ENCODE results near the gene CSF2. TPM values are rescaled to one million over a fixed set of nuclear protein-coding genes. Genes with fewer than 3 reads are reported as not detected.
A peak's percentile ranks its signal among the peaks of the same experiment; 100 is the strongest.

Gene CSF2
- not detected in 2 replicates for total RNA-seq (2016; rRNA removed; fragmentation: Illumina TruSeq; extraction: Trizol)
- not detected in 2 replicates for total RNA-seq (2016; cell fraction: cytosol; rRNA removed; fragmentation: Illumina TruSeq; extraction: Trizol; ENCODE audit: low read depth)
- total RNA-seq (2016; cell fraction: insoluble cytoplasmic fraction; rRNA removed; fragmentation: Illumina TruSeq; extraction: Trizol), result not detected in 2 replicates
- total RNA-seq (2016; cell fraction: membrane; rRNA removed; fragmentation: Illumina TruSeq; extraction: Trizol), result not detected in 2 replicates
- total RNA-seq (2016; cell fraction: nucleus; rRNA removed; fragmentation: Illumina TruSeq; extraction: Trizol), result not detected in 2 replicates
- polyA plus RNA-seq (2011; rRNA removed), result not detected in 2 replicates
- polyA plus RNA-seq (2011; cell fraction: cytosol; rRNA removed), result not detected in 2 replicates
- polyA plus RNA-seq (2011; cell fraction: nucleus; rRNA removed), result not detected in 2 replicates
- not detected in 2 replicates for polyA plus RNA-seq (2012)
- polyA plus RNA-seq (2016; cell fraction: cytosol; fragmentation: Illumina TruSeq; extraction: Trizol; ENCODE audit: low read depth), result not detected in 2 replicates
- not detected in 2 replicates for polyA plus RNA-seq (2016; cell fraction: insoluble cytoplasmic fraction; fragmentation: Illumina TruSeq; extraction: Trizol; ENCODE audit: low read depth)
- not detected in 2 replicates for polyA plus RNA-seq (2016; cell fraction: membrane; fragmentation: Illumina TruSeq; extraction: Trizol; ENCODE audit: low read depth)
- not detected in 2 replicates for polyA plus RNA-seq (2016; cell fraction: nucleus; fragmentation: Illumina TruSeq; extraction: Trizol; ENCODE audit: insufficient read depth, low read depth)
- polyA minus RNA-seq (2011; rRNA and poly(A)+ RNA removed; ENCODE audit: low replicate concordance), result not detected in 2 replicates
- not detected in 2 replicates for polyA minus RNA-seq (2011; cell fraction: cytosol; rRNA and poly(A)+ RNA removed)
- not detected in 2 replicates for polyA minus RNA-seq (2011; cell fraction: nucleus; rRNA and poly(A)+ RNA removed)
- not detected for Bru-seq, nascent RNA
- BruChase-seq, experiment 1, labeled RNA remaining after a 6-hour chase, result not detected
- BruChase-seq, experiment 2, labeled RNA remaining after a 2-hour chase, result percentile 17 among the genes with signal in this experiment
- long read RNA-seq, experiment 1, result 0 reads
- long read RNA-seq, experiment 2, result 0 reads

DNA sequence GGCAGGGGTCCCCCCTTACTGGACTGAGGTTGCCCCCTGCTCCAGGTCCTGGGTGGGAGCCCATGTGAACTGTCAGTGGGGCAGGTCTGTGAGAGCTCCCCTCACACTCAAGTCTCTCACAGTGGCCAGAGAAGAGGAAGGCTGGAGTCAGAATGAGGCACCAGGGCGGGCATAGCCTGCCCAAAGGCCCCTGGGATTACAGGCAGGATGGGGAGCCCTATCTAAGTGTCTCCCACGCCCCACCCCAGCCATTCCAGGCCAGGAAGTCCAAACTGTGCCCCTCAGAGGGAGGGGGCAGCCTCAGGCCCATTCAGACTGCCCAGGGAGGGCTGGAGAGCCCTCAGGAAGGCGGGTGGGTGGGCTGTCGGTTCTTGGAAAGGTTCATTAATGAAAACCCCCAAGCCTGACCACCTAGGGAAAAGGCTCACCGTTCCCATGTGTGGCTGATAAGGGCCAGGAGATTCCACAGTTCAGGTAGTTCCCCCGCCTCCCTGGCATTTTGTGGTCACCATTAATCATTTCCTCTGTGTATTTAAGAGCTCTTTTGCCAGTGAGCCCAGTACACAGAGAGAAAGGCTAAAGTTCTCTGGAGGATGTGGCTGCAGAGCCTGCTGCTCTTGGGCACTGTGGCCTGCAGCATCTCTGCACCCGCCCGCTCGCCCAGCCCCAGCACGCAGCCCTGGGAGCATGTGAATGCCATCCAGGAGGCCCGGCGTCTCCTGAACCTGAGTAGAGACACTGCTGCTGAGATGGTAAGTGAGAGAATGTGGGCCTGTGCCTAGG lies at the start of gene CSF2:
TSS of gene CSF2 (plus strand) at position 559 of the 783 bp plus-strand sequence. CDS start at position 594, 35 bp downstream.
- POLR2A ChIA-PET, result no interaction called here
- Histone ChIP-seq H3K9me3 (ENCODE audit: low read length) (no peaks in the 10 kb centered on the region), H3K9ac (ENCODE audit: insufficient read depth, low read depth, low read length) (no peak within 1 kb of the TSS), H3K27ac (ENCODE audit: extremely low read length, insufficient read depth, low read length) (no peak within 1 kb of the TSS), H3K27me3 (ENCODE audit: control insufficient read depth in 1 of 2, insufficient read depth in 2 of 2, low read length in 2 of 2) (peaks cover 5 to 39% of the 10 kb centered on the region in 2 experiments; a peak in 3 of 5 replicates), H3K79me2 (ENCODE audit: insufficient read depth, low read length) (no peaks in the 10 kb centered on the region), H3K4me3 (replicated peaks in 1 of 3; ENCODE audit: insufficient read depth in 1 of 3, low read depth in 2 of 3, low read length in 3 of 3) (no peak within 1 kb of the TSS), H2AFZ (ENCODE audit: low read length) (no peak within 1 kb of the TSS), H3K4me2 (ENCODE audit: low read depth, low read length) (0 out of 2 replicates have a peak within 1 kb of the TSS, but pooled peaks have one; percentile 29), H4K20me1 (ENCODE audit: insufficient read depth, low read length) (no peaks in the 10 kb centered on the region), H3K4me1 (ENCODE audit: insufficient read depth, low read length) (peaks cover 36% of the 10 kb centered on the region), H3K36me3 (replicated peaks in 1 of 2; ENCODE audit: control insufficient read depth in 1 of 2, insufficient read depth in 2 of 2, low read length in 2 of 2) (no peaks in the 10 kb centered on the region)
- 10% methylated on average over 12 of the region's 12 CpGs for WGBS (ENCODE audit: low lambda C conversion rate)
- no peak for FAIRE-seq
- intact Hi-C loops (cut with micrococcal nuclease; ENCODE audit: unreplicated experiment), result no loop called here
- DNase-seq (ENCODE audit: low spot score), result peak; percentile 45
- CTCF ChIA-PET (ENCODE audit: low intra/inter-chr PET ratio, low total read pairs), result no interaction called here
- peak; percentile 61 for ATAC-seq
- BruUV-seq (replicated peaks), result no TSS peak
- in situ Hi-C loops (cut with HindIII; ENCODE audit: extremely low pct_ligation_motif_present, low pct_unique_long_range_greater_than_20kb), result no loop called here
- no peak for TF ChIP-seq ZBTB26 (CRISPR knock-in tag; IDR thresholded peaks at IDR 0.05; ENCODE audit: borderline replicate concordance)
- TF ChIP-seq, protein P1, sequence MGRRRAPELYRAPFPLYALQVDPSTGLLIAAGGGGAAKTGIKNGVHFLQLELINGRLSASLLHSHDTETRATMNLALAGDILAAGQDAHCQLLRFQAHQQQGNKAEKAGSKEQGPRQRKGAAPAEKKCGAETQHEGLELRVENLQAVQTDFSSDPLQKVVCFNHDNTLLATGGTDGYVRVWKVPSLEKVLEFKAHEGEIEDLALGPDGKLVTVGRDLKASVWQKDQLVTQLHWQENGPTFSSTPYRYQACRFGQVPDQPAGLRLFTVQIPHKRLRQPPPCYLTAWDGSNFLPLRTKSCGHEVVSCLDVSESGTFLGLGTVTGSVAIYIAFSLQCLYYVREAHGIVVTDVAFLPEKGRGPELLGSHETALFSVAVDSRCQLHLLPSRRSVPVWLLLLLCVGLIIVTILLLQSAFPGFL (CRISPR knock-in tag; IDR thresholded peaks at IDR 0.05), result no peak
- no peak for TF ChIP-seq NR1H2 (CRISPR knock-in tag; IDR thresholded peaks at IDR 0.05; ENCODE audit: borderline replicate concordance, low read depth)
- no peak for TF ChIP-seq ZFP36L1 (CRISPR knock-in tag; IDR thresholded peaks at IDR 0.05)
- no peak for TF ChIP-seq ZNF329 (CRISPR knock-in tag; IDR thresholded peaks at IDR 0.05; ENCODE audit: low read depth)
- peak in 1 of 2 experiments; percentile 16; a peak in 1 of 4 replicates for TF ChIP-seq EP300 (IDR thresholded peaks at IDR 0.05; ENCODE audit: low read depth in 2 of 2, low read length in 2 of 2)
- no peak for TF ChIP-seq EP300 (CRISPR knock-in tag; IDR thresholded peaks at IDR 0.05; ENCODE audit: borderline replicate concordance)
- no peak for TF ChIP-seq SUZ12 (IDR thresholded peaks at IDR 0.05; ENCODE audit: low read depth, low read length)
- no peak for TF ChIP-seq RELA (CRISPR knock-in tag; IDR thresholded peaks at IDR 0.05)
- no peak for TF ChIP-seq BRCA1 (CRISPR knock-in tag; IDR thresholded peaks at IDR 0.05)
- no peak for TF ChIP-seq TGIF2 (CRISPR knock-in tag; IDR thresholded peaks at IDR 0.05)
- TF ChIP-seq, protein P2, sequence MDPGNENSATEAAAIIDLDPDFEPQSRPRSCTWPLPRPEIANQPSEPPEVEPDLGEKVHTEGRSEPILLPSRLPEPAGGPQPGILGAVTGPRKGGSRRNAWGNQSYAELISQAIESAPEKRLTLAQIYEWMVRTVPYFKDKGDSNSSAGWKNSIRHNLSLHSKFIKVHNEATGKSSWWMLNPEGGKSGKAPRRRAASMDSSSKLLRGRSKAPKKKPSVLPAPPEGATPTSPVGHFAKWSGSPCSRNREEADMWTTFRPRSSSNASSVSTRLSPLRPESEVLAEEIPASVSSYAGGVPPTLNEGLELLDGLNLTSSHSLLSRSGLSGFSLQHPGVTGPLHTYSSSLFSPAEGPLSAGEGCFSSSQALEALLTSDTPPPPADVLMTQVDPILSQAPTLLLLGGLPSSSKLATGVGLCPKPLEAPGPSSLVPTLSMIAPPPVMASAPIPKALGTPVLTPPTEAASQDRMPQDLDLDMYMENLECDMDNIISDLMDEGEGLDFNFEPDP (CRISPR knock-in tag; conservative IDR thresholded peaks at IDR 0.05), result 0 out of 2 replicates have a peak, but pooled peaks have one; percentile 30
- TF ChIP-seq, protein P3, sequence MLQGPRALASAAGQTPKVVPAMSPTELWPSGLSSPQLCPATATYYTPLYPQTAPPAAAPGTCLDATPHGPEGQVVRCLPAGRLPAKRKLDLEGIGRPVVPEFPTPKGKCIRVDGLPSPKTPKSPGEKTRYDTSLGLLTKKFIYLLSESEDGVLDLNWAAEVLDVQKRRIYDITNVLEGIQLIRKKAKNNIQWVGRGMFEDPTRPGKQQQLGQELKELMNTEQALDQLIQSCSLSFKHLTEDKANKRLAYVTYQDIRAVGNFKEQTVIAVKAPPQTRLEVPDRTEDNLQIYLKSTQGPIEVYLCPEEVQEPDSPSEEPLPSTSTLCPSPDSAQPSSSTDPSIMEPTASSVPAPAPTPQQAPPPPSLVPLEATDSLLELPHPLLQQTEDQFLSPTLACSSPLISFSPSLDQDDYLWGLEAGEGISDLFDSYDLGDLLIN (CRISPR knock-in tag; IDR thresholded peaks at IDR 0.05; ENCODE audit: borderline replicate concordance), result no peak
